Suppressor macrophage treated with lipopolysaccharide for 4 hours (primary cell): ENCODE results near the gene SWSAP1.
A peak's percentile ranks its signal among the peaks of the same experiment; 100 is the strongest.
"Not testable (repeated sequence)": the region's sequence is repeated elsewhere in the genome, so short reads cannot be mapped to it uniquely, and the experiment has no call there.

ENCODE experiments used
- DNase-seq: peaks from one replicate; pipeline ENCODE4 v3.0.0-alpha.2; 2020

SWSAP1 gene

GRCh38 chr19:11374433-11375142 is at the start of gene SWSAP1:
Gene SWSAP1 (plus strand): TSS chr19:11374666. CDS start chr19:11374681, 15 bp downstream.
- DNase-seq = peak; percentile 99

GRCh38 chr19:11324748-11325389 is 49.6 kb upstream of the SWSAP1 start:
- no peak for DNase-seq

GRCh38 chr19:11325544-11325943 is 48.9 kb upstream of the SWSAP1 start:
- no peak for DNase-seq

- no peak for DNase-seq
Measured at GRCh38 chr19:11330127-11330526, 44.3 kb upstream of the SWSAP1 start.

- no peak for DNase-seq
Measured at GRCh38 chr19:11331502-11331901, 43.0 kb upstream of the SWSAP1 start.

- DNase-seq = no peak
Measured at GRCh38 chr19:11332822-11333221, 41.6 kb upstream of the SWSAP1 start.

- not testable (repeated sequence) for DNase-seq
Measured at GRCh38 chr19:11333838-11334237, 40.6 kb upstream of the SWSAP1 start.

- no peak for DNase-seq
Measured at GRCh38 chr19:11335449-11336146, 38.9 kb upstream of the SWSAP1 start.

- peak; percentile 20 for DNase-seq
Measured at GRCh38 chr19:11337080-11337479, 37.4 kb upstream of the SWSAP1 start.

GRCh38 chr19:11338121-11338520 is 36.3 kb upstream of the SWSAP1 start:
- no peak for DNase-seq

- DNase-seq = no peak
Measured at GRCh38 chr19:11338569-11339253, 35.8 kb upstream of the SWSAP1 start.

GRCh38 chr19:11339254-11340098 is 35.0 kb upstream of the SWSAP1 start, which contains the start of gene RAB3D:
Gene RAB3D (minus strand): TSS chr19:11339657. CDS start chr19:11337399, 2,258 bp downstream.
- peak; percentile 92 for DNase-seq

GRCh38 chr19:11340099-11340467 is 34.4 kb upstream of the SWSAP1 start:
- not testable (repeated sequence) for DNase-seq

GRCh38 chr19:11342429-11342828 is 32.0 kb upstream of the SWSAP1 start:
- DNase-seq = no peak

GRCh38 chr19:11345122-11345803 is 29.2 kb upstream of the SWSAP1 start:
- no peak for DNase-seq

GRCh38 chr19:11346104-11346940 is 28.1 kb upstream of the SWSAP1 start, which contains the start of the genes CCDC159 and TMEM205:
Gene CCDC159 (plus strand): TSS chr19:11346519. CDS start chr19:11346607, 88 bp downstream.
Gene TMEM205 (minus strand): TSS chr19:11346268. CDS start chr19:11345619, 649 bp downstream.
- DNase-seq = peak; percentile 100

- DNase-seq = no peak
Measured at GRCh38 chr19:11347546-11348039, 26.9 kb upstream of the SWSAP1 start.

GRCh38 chr19:11349171-11349570 is 25.3 kb upstream of the SWSAP1 start:
- DNase-seq = no peak

- not testable (repeated sequence) for DNase-seq
Measured at GRCh38 chr19:11354102-11354501, 20.4 kb upstream of the SWSAP1 start.
